HG03457 (cell line): ENCODE data around the gene GNB1L.

Experiments
- ATAC-seq: cut with Tn5 transposase; IDR thresholded peaks from one replicate; pipeline ENCODE4 v1.9.1; 2021; ENCODE audit warnings: moderate number of reproducible peaks; ENCODE audit not compliant: unreplicated experiment

GNB1L gene

GRCh38 chr22:19876314-19876940, 21.8 kb upstream of the GNB1L start:
- ATAC-seq, result no peak

- ATAC-seq, result no peak
Measured at GRCh38 chr22:19875531-19876313, 21.0 kb upstream of the GNB1L start.

GRCh38 chr22:19875061-19875530, 20.4 kb upstream of the GNB1L start:
- no peak for ATAC-seq

DNA sequence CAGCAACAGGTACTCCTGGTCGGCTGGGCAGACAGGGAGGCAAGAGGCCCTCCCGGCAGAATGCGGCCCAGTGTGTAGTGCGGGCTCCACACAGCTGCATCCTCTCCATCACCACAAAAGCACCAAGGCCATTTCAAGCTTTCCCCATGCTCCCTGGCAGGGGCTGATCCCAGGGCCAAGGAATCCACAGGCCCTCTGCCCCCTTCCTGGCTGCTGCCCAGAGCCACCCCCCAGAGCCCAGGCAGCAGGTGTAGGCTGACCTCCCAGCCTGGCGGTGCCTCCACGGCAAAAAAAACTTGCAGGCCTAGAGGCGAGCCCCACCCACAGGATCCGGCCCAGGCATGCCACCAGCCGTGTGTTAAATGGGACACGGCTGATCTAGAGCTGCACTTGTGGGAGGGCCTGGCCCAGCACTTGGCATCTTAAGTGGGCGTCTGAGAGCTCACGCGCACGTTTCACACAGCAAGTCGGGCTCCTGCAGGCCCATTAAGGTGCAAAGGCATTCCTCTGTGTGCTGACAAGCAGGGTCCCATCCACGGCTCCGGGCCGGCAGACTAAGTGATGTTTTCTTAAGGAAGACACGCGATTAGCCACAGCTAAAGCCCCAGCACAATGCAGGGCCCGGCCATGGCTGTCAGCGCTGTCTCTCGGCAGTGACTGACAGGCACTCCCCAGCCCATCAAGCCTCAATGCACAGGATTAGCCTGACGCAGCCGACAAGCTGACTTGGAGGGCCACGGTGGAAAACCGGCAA, 19.8 kb upstream of the GNB1L start:
- no peak for ATAC-seq

DNA sequence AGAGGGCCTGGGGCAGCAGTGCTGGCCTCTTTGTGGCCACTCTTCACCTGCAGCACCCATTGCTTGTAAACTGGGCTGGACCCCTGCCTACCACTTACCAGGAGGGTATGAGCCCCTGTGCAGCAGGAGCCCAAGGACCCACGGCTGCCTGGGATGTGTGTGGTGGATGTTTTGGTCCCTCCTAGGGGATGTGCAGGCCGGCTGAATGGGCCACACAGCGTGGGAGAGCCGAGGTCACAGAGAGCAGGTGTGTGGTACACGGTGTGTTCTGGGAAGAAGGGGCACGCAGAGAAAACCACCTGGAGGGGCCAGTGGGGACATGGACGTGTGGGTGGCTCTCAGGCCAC, 19.3 kb upstream of the GNB1L start:
- no peak for ATAC-seq

DNA sequence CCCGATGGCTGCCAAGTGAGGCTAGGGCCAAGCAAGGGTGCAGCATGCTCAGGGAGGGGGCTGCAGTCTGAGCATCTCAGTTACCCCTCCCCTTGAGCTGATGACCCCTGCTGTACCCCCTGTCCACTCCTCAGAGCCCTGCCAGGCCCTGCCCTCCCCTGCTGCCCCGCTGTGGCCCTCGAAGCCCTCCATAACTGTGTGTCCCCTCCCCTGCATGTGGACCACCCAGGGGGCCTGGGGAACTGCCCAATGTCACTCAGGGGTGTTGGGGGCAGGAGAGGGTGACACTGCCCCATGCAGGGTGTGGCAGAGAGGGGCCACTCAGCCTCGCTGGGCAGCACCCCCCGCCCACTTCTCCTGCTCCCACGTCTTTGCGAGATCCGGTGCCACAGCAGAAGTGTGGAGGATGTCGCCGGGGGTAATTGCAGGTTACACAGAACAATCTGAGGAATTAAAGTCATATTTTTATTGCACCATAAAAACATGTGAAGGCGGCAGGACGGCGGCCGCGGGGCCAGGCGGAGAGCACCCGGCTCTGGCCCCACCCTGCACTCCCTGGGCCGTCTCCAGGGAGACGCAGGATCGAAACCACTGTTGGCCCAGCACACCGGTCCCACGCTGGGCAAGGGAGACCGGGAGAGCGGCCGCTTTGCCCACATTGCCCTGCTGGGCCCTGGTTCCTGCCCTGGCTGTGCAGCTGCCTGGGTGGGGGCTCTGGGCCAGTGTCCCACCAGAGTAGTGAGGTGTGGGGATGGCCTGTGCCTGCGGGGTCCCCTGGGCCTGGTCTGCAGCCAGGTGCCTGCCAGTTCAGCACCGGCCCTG, 18.7 kb upstream of the GNB1L start:
- ATAC-seq, result no peak

GRCh38 chr22:19872779-19873137, 18.1 kb upstream of the GNB1L start:
- no peak for ATAC-seq

DNA sequence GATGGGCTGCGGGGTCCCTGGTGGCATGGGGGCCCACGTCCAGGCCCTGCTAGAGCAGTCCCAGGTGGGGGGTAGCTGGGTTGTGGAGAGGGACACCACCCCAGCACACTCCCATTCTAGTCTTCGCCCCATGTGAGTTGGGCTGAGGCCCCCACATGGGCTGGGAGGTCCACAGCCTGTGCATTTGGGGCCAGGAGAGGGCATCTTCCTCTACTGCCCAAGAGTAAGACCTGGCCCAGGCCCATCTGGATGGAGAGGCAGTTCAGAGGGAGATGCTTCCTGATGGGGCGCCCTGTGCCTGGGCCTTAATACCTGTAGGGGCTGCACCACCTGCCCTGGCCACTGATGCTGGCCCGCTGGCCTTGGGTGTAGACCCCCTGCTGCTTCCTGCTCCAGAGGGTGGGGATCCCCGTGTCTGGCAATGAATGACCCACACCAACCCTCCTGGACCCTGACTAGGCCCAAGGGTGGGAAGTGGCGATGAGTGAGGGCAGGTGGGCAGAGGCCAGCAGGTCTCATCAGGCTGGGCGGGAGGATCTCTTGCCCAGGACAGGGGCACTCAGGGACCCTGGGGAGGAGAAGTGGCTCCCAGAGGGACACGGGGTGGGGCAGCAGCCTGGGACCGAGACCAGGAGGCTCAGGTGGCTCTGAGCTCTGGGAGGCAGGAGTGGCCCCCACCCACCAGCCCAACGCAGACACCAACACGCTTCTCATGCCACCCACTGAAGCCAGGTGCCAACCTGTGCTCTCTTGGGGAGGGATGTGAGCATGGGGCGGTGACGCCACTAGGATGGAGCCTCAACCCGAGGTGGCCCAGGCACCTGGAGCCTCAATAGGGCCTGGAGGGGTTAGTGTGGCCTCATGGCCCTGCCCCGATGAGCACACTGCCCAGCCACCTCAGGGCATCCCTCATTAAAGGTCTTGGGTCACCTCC, 17.4 kb upstream of the GNB1L start:
- ATAC-seq, result no peak

GRCh38 chr22:19871023-19871844, 16.6 kb upstream of the GNB1L start:
- ATAC-seq, result no peak

GRCh38 chr22:19870153-19871022, 15.7 kb upstream of the GNB1L start:
- no peak for ATAC-seq

DNA sequence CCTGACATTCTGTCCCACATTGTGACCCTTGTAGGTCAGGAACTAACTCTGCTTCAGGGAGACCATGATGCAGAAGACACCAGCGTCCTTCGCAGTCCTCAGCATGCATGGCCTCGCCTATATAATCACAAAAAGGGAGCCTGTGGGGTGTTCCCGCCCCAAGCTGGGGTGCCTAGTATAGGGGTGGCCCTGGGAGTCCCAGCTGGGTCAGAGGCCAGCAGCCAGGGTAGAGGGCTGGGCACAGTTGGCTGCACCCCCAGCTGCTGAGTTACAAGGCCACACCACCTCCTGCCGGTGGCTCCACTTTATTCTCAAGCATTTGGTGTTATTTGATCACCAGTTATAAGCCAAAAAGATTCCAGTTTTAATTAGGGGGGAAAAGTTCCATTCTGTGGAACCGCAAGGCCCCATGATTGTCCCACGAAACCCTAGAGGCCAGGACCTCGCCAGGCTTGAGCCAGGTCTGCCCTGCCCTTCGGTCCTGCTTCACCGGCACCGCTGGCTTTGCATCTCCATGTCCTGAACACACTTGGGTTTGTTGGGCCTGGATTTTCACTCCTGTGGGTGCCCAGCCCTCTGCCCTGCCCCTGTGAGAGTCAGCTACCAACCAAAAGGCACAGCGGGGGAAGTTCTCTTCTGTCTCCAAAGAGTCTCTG, 15.0 kb upstream of the GNB1L start:
- no peak for ATAC-seq

DNA sequence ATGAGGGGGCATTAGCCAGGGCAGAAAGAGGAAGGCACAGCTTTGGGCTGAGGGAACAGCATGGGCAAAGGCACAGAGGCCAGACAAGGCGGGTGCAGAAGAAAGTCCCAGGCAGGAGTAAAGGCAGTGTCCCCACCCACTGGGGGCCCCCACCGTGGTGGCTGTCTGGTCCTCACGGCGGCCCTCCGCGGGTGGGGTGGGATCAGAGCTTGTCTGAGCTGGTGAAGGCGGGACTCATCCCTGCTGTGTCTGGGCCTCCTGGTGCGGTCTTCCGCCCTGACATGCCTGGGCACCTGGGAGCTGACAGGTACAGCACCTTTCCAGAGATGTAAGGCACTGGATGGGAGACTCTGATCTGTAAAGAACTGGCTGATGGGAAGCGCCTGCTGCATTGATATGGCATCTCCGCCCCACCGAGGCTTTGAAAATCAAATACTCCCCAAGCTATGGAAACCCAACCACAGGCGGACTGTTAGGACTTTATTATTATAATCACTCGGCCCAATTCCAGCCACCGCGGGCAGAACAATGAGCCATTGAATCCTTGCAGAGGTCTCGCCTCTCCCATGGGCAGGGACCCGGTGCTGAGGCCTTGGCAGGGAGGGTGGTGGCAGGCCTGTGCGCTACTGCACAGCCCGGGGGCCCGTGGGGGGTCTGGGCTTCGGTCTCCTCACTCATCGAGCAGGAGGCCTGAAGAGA, 14.2 kb upstream of the GNB1L start:
- ATAC-seq, result no peak

GRCh38 chr22:19868333-19868732, 13.7 kb upstream of the GNB1L start:
- ATAC-seq, result no peak

DNA sequence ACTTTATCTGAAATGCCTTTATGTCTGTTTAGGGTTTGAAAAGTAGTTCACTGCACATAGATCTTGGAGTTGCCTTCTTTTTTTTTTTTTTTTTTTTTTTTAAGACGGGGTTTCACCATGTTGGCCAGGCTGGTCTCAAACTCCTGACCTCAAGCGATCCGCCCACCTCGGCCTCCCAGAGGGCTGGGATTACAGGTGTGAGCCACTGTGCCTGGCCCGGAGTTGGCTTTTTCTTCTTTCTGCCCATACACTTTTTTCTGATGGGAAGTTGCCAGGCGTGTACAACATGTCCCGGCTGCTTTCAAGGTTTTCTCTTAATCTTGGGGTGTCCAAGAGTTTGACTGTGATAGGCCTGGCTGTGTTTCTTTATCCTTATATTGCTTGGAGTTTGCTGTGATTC, 12.9 kb upstream of the GNB1L start:
- ATAC-seq, result no peak

- ATAC-seq, result no peak
Measured at GRCh38 chr22:19866665-19867009, 12.0 kb upstream of the GNB1L start.

DNA sequence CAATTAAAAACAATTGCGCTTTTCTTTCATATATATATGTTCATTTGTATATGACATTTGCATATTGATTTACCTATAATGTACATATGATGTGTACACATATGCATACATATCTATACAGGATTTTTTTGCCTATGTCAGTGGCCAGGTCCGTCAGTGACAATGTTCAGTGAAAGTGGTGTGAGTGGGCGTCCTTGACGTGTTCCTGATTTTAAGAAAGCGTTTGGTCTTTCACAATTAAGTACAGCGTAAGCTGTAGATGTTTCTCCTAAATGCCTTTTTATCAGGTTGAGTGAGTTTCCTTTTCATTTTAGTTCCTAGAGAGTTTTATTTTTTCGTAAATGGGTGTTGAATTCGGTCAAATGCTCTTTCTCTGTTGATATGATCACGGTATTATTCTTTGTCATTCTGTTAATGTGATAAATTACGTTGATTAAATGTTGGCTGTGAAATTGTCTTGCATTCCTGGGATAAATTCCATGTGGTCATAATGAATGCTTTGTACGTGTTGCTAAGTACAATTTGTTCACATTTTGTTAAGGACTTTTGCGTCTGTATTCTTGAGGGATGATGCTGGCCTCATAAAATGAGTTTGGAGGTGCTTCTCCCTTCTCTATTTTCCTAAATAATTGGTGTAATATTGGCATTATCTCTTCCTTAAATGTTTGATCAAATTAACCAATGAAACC, 10.6 kb upstream of the GNB1L start:
- ATAC-seq, result no peak
